Fibroblast of lung (primary cell): Measurements from ENCODE around the gene ITM2C.

ENCODE experiments used
- CTCF ChIP-seq, 2 donors: IDR thresholded peaks in 1 of 2; conservative IDR thresholded peaks in 1 of 2; 1 replicate in 1 of 2; 2 replicates in 1 of 2; pipeline ENCODE4 v1.5.1; 2011 to 2012; ENCODE audit warnings: low read length in 2 of 2, control low read depth in 1 of 2, inconsistent platforms in 1 of 2, low read depth in 1 of 2, mild to moderate bottlenecking in 1 of 2
- EZH2 ChIP-seq: IDR thresholded peaks from 2 replicates; pipeline ENCODE4 v1.5.1; 2012; ENCODE audit warnings: low read length, control low read depth, mild to moderate bottlenecking; ENCODE audit errors: missing control alignments

DNA sequence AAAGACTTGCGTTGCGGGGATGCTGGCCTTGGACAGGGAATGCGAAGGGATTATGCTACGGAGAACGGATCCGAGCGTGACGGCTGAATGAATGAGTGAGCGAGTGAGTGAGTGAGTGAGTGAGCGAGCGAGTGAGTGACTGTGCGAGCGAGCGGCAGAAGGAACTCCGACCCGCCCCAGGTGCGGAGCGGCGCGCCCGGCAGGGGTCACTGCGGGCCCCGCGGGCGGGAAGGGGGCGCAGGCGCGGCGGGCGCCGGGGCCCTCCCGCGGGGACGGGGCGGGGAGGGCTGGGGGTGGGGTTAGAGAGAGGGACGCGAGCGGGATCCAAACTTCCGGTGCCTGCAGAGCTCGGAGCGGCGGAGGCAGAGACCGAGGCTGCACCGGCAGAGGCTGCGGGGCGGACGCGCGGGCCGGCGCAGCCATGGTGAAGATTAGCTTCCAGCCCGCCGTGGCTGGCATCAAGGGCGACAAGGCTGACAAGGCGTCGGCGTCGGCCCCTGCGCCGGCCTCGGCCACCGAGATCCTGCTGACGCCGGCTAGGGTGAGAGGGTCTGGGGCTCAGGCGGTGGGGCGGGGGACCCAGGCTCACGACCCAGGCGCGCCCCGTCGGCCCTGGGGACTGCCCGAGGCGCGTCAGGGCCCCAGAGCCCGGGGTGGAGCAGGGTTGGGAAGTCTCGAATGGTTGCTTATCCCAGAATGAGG lies at the start of gene ITM2C:
- TF ChIP-seq CTCF (conservative IDR thresholded peaks at IDR 0.05 in 1 of 2, IDR thresholded peaks at IDR 0.05 in 1 of 2; ENCODE audit: low read depth in 1 of 2, low read length in 2 of 2) (peak; percentile 18 to 22), EZH2 (no peak)
